ENCODE measurements around the gene PHYHIPL. TPM values are rescaled to one million over a fixed set of nuclear protein-coding genes. Genes with fewer than 3 reads are reported as not detected.

Gene PHYHIPL
- 57.6 and 105 TPM in 2 replicates for polyA plus RNA-seq

DNA sequence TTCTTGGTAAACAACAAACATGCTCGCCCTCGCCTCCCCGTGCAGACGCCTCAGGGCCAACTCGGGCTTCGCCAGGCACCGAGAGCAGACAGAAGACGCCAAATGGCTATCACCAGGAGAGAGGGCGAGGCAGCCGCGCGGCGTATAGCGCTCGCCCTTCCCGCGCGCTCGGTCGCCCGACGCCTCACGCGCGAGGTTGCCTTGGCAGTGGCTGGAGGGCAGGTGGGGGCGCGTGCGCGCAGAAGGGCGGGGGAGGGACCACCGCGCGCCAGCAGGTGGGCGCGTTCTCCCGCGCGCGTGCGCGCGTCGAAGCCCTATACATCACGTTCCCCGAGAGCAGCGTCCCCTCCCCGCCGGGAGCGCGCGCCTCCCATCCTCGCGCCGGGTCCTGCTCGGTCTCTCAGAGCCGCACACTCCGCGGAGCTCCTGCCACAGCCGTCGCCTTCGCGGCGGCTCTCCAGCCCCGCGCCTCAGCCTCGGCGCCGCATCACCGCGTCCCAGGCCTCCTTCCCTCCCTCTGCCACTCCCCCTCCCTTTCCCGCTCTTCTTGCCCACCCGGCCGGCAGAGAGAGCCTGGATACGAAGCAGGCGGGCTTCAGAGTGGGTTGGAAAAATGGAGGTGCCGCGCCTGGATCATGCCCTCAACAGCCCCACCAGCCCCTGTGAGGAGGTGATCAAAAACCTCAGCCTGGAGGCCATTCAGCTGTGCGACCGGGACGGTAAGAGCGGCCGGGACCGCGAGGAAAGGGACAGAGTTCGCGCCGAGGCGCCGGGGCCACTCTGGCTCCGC, at the start of gene PHYHIPL:
Gene PHYHIPL, plus strand, starts transcription at position 403 of the 790 bp plus-strand sequence. Its CDS starts 211 bp downstream, at position 614.

Other genes with a start within 250 kb of the PHYHIPL start
- 18.4 and 28.4 TPM in 2 replicates for gene FAM13C, start 185.9 kb downstream of the PHYHIPL start, polyA plus RNA-seq